Hematopoietic multipotent progenitor cell treated with erythropoietin and hydrocortisone succinate and interleukin-3 and kit ligand, for 8 days (in vitro differentiated cells): ENCODE measurements around the gene SERHL2.
A peak's percentile ranks its signal among the peaks of the same experiment; 100 is the strongest.
"Not testable (repeated sequence)": the region's sequence is repeated elsewhere in the genome, so short reads cannot be mapped to it uniquely, and the experiment has no call there.

Experiments
- DNase-seq: peaks from one replicate; pipeline ENCODE4 v3.0.0-alpha.2; 2015

The SERHL2 gene

DNA sequence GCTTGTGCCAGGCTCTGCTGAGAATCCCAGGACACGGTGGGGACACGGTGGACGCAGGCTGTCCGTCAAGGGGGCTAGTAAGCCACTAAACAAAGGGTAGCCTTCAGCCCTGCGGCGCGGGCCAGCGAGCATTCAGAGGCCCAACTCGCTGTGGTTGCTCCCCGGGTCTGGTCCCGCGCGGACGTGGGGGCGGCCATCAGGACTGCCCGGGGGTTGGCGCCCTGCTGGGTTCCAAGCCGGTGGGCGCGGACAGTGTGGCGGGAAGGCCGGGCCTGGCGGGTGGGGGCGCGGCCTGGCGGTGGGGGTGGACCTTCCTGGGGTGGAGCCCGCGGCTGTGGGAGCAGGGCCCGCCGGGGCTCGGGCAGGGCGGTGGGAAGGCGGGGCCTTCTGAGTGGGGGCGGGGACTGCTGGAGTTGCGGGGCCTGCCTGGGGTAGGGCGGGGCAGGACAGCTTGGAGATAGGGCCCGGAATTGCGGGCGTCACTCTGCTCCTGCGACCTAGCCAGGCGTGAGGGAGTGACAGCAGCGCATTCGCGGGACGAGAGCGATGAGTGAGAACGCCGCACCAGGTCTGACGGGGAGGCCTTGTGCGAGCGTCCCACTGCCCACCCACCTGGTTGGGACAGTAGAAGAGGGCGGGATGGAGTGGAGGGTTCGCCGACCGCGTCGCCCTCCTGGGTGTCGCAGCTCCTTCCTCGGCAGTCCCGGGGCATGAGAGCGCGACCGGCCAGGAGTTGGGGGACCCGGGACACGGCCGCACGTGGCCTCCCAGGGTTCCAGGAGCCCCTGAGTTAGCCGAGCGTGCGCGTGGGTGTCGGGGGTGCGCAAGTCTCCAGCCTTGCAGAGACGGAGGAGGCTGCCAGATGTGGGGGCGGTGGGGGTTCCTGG lies at the start of gene SERHL2:
Gene SERHL2, plus strand, starts transcription at position 482 of the 887 bp plus-strand sequence. Its CDS starts 65 bp downstream, at position 547.
- DNase-seq, result peak; percentile 91

DNA sequence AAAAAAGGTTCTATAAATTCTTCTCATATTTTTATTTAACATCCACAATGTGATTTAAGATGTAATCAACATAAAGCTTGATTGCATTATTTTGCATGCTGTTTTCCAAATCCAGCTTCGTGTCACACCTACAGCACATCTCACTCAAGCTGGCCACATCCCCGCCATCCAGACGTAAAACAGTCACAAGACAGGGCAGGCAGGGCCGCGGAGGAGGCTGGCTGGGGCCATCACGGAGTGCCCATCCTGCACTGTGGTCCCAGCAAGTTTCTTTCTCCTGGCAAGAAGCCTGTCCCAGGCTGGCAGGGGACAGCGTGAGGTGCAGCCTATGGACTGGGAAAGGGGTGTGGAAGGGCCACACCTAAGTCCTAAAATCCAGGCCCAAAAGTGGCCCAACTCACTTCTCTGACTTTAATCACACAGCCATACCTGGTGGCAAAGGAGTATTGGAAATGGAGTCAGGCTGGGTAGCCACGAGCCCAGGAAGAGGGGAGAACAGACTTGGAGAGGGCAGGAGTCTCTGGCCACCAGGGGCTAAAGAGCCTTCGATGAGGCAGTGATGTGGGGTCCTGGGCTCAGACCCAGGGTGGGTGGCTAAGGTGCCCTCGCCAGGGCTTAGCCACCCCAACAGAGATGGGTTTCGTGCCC lies 45.3 kb upstream of the SERHL2 start:
- not testable (repeated sequence) for DNase-seq

GRCh38 chr22:42508975-42509364 lies 44.8 kb upstream of the SERHL2 start:
- DNase-seq, result not testable (repeated sequence)

GRCh38 chr22:42509548-42509947 lies 44.2 kb upstream of the SERHL2 start:
- no peak for DNase-seq

GRCh38 chr22:42511401-42511891 lies 42.3 kb upstream of the SERHL2 start:
- no peak for DNase-seq

DNA sequence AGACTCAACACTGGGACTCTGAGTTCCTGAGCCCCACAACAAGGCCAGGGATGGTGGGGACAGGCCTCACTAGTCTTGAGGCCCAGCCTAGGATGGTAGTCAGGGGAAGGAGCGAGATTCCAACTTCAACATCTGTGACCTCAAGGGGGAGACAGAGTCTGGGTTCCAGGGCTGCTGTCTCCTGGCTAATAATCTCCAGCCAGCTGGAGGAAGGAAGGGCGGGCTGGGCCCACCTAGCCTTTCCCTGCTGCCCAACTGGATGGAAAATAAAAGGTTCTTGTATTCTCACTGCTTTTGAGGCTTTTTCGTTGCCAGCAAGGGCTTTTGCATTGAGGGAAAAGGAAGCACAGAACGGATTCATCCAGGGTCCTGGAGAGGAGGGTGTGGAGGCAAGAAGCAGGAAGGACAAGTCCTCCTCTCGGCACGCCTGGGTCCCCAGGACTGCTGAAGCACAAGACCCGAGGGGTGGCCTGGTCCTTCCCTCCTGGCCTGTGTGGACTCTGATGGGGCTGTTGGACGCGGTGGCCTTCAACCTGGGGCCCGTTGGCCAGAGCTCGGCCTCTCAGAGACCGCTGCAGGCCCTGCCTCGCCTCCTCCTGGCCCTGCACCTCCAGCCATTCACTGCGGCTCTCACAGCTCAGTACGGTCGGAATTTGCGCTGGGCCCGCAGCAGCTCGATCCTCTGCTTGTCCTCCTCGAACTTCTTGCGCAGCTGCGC lies 41.3 kb upstream of the SERHL2 start:
- not testable (repeated sequence) for DNase-seq

DNA sequence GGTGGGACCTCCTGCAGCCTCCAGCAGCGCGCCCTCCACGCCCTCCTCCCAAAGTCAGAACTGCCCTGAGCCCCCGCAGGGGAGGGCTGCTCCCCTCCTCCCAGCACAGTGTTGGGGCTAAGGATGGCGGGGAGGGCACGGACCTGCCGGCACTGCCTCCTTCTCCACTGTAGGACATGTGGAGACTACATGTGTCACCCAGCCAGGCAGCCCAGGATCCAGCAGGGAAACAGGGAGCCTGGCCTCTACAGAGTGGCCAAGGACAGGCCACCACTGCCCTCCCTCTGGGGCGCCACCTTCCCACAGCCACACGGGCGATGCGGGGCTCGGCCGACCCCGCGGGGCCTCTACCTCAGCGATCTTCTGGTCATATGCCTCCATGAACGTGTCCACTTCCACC lies 39.4 kb upstream of the SERHL2 start:
- DNase-seq, result not testable (repeated sequence)

DNA sequence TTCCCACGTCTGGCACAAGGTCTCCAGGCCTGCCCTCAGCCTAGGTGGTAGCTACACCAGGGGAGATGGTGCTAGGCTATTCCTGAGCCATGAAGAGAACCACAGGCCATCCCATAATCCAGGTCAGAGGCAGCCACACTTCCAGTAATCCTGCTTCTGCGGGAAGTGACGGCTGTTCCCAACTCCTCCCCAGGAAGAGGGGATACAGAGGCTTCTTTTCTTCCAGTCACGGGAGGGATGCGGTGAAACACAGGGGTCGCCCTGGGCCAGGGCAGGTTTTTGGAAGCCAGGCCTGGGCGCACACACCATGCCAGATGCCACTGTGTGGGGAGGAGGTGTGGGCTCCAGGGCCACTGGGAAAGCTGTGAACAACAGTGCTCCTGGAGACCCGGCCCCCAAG lies 38.5 kb upstream of the SERHL2 start:
- not testable (repeated sequence) for DNase-seq

DNA sequence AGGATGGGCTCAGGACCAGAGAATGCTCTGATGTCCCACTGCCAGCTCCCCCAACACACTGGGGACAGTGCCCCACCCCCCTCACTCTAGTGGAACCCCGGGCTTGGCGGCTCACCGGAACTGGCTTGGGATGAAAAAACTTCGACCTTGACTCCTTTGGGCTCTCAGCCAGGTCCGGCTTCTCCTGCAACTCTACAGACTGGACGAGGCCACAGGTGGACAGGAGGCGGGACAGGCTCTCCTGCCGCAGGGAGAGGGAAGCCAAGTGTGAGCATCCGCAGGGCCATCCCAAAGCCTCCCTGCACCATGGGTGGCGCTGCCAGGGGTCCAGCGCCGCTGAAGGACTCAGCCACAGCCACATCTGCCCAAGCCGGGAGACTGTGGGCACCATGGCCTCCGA lies 37.9 kb upstream of the SERHL2 start:
- no peak for DNase-seq

DNA sequence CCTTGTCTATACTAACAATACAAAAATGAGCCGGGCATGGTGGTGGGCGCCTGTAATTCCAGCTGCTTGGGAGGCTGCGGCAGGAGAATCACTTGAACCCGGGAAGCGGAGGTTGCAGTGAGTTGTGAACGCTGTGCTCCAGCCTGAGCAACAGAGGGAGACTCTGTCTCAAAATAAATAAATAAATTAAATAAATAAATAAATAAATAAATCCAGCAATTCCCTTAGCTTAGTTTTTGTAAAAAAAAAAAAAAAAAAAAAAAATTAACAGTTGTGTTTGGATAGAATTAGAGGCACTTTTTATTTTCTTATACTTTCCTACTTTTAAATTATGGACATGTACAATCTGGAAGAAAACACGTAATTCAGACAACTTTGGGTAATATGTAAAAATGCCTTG lies 36.7 kb upstream of the SERHL2 start:
- DNase-seq, result not testable (repeated sequence)

- not testable (repeated sequence) for DNase-seq
Observed at GRCh38 chr22:42518638-42519524, 34.9 kb upstream of the SERHL2 start.

DNA sequence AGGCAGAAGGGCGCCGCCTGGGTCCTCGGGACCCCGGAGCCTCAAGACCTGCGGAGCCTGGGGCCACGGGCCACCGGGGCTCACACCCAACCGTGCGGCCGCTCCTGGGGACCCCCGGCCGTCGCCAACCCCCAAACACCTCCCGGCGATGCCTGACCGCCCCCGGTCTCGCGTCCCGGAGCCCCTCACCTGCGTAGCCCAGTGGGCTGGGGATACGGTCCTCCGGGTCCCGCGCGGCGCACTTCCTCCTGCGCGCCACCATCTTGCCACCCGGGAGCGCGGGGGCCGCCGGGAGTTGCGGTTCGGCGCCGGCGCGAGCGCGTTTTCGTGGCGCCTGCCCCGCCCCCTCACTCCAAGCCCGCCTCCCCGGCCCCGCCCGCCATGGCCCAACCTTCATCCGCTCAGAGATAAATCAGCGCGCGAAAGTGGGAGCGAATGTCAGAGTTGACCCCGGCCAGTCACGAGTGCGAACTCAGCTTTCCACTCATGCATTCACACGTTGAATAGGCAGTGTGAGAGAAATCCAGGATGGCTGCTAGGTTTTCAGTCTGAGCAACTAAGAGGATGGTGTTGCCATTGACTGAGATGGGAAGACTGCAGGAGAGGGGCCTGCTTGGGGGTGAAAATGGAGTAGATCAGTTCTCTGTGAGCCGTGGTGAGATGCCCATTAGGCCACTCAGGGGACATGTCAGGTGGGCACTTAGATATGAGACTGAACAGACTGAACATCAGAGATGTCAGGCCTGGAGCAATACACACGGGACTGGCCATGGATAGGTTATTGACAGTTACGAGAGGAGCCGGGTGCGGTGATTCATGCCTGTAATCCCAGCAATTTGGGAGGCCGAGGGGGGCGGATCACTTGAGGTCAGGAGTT lies 34.0 kb upstream of the SERHL2 start, which contains the start of gene RRP7A:
Gene RRP7A, minus strand, starts transcription at position 272 of the 877 bp plus-strand sequence. Its CDS starts 10 bp downstream, at position 262.
- peak; percentile 82 for DNase-seq

GRCh38 chr22:42521228-42521546 lies 32.6 kb upstream of the SERHL2 start:
- DNase-seq, result no peak

DNA sequence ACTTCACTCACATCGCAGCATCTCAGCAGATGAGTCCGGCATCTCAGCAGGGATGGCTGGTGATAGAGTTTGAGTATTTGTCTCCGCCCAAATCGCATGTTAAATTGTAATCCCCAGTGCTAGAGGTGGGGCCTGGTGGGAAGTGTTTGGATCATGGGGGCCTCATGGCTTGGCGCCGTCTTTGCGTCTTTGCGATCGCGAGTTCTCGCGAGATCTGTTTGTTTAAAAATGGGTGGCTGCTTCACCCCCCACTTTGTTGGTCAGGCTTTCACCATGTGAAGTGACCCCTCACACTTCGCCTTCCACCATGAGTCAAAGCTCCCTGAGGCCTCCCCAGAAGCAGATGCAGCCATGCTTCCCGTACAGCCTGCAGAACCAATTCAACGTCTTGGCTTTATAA lies 31.2 kb upstream of the SERHL2 start:
- no peak for DNase-seq

DNA sequence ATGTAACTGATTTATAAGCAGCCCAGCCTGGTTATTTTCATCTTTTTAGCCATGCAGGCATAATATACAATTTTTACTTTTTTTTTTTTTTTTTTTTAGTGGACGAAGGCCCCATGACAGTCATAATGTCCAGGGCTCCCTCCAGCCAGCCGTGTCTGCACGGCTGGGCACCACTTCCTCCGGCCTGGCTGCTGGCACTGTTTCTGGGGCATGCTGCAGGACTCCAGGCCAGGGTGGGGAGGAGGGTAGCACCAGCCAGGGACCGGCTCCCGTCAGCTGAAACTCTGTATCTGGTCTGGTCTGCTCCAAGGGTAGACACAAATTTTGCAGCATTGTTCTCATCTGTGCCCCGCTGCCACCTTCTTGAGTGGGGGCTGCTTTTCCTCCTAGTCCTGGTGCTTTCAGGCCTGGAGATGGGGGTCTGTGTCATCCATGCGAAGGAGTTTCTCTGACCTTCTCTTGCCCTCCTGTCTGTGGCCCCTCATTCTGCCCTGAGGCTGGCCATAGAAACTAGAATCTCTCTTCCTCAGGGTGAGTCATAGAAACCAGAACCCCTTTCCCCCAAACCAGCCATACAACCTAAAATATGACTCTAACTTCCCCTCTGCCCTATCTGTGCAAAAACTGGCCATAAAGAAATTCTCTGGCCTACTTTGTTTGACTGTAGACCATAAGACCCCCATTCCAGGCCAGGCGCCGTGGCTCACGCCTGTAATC lies 25.0 kb upstream of the SERHL2 start:
- DNase-seq, result no peak

DNA sequence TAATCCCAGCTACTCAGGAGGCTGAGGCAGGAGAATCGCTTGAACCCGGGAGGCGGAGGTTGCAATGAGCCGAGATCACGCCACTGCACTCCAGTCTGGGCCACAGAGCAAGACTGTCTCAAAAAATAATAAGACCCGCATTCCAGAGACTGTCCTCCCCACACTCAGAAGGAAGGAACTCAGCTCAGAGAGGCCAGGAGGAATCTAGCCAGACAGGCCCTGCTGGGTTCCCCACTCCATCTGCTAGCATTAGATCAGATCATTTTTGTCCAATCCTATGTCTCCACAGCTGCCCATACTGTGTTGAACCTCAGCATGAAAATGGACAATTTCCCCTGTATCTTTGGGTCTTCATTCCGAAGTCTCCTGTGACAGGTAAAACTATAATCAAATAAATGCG lies 24.3 kb upstream of the SERHL2 start:
- DNase-seq, result not testable (repeated sequence)

- DNase-seq, result not testable (repeated sequence)
Observed at GRCh38 chr22:42531401-42532084, 22.2 kb upstream of the SERHL2 start.

DNA sequence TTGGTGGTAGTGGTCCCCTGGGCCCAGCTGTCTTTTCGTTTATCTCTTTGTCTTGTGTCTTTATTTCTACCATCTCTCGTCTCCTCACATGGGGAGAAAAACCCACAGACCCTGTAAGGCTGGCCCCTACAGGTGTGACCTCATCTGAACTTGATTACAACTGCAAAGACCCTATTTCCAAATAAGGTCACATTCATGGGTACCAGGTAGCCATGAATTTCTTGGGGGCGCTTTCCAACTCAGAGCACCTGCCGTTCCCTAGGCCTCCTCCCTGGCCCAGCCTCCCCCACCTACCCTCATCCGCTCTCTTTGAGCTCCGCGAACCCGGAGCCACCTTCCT lies 20.1 kb upstream of the SERHL2 start:
- DNase-seq, result no peak

DNA sequence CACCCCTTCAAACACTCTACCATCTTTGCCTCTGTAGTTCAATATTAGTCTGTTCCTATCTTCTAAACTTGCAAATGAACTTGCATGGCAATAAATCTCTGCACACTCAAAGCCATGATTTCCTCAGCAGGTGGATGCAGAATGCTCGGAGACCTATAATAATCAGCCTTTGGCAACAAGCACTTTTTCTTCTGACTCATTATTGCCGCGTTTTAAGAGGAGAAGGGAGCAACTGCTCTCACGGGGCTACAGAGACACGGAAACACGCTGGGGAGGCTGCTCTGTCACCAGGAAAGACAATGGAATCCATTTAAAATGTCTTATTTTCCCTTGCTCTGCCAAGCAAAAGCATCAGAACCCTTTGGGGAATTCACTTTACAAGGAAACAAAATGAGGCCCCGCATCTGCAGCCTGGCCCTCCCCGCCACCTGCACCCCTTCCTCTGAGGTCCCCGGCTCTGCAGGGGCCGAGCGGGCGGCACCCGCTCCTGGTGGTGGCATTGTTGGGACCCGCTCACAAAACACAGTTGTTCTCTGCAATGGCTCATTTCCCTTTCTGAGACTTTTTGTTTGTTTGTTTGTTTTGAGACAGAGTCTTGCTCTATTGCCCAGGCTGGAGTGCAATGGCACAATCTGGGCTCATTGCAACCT lies 18.5 kb upstream of the SERHL2 start:
- not testable (repeated sequence) for DNase-seq
